A673 (cell line): ENCODE results near the gene LCN15. TPM values are rescaled to one million over a fixed set of nuclear protein-coding genes. Genes with fewer than 3 reads are reported as not detected.

Experiments
- BruUV-seq: library from RNA; stranded (reverse); fragments of 400-500 nt; replicated peaks from 2 replicates; lab custom pipeline; 2021; lab: Mats Ljungman, UMichigan
- CTCF ChIA-PET: fragments of 300-600 bp; sonication (Branson Sonifier 250); formaldehyde crosslinking; loops from one replicate; lab custom pipeline; 2022; ENCODE audit warnings: antibody characterized with exemption; lab: Charles Lee
- POLR2A ChIA-PET: fragments of 300-600 bp; sonication (Branson Sonifier 250); formaldehyde crosslinking; loops from one replicate; lab custom pipeline; 2022; ENCODE audit warnings: antibody characterized with exemption; ENCODE audit not compliant: low non-redundant PET; lab: Charles Lee
- DNase-seq: peaks from one replicate; pipeline ENCODE4 v3.0.0-alpha.2; 2015; ENCODE audit warnings: low spot score
- H3K27ac ChIP-seq: fragments of 200-600 bp; sonication (generic); 2 replicates; pipeline ENCODE4 v1.5.1; 2016; ENCODE audit warnings: mixed run types, low read depth, mild to moderate bottlenecking, mixed read lengths, antibody characterized with exemption, low read length; ENCODE audit not compliant: poor library complexity, severe bottlenecking
- H3K27me3 ChIP-seq: fragments of 200-600 bp; sonication (generic); replicated peaks from 2 replicates; pipeline ENCODE4 v1.6.1; 2017; ENCODE audit warnings: mixed run types, low read depth, mild to moderate bottlenecking, mixed read lengths, antibody characterized with exemption, low read length; ENCODE audit not compliant: insufficient read depth, poor library complexity
- H3K36me3 ChIP-seq: fragments of 200-600 bp; sonication (generic); 2 replicates; pipeline ENCODE4 v1.6.1; 2016; ENCODE audit warnings: mixed run types, mild to moderate bottlenecking, mixed read lengths, antibody characterized with exemption, low read length; ENCODE audit not compliant: insufficient read depth, poor library complexity, severe bottlenecking
- H3K4me1 ChIP-seq: fragments of 200-600 bp; sonication (generic); 2 replicates; pipeline ENCODE4 v1.6.1; 2017; ENCODE audit warnings: mixed run types, mild to moderate bottlenecking, mixed read lengths, antibody characterized with exemption, low read length; ENCODE audit not compliant: insufficient read depth, poor library complexity, severe bottlenecking
- H3K4me3 ChIP-seq: fragments of 200-600 bp; sonication (generic); 2 replicates; pipeline ENCODE4 v1.5.1; 2016; ENCODE audit warnings: low read depth, mixed run types, mild to moderate bottlenecking, mixed read lengths, low read length; ENCODE audit not compliant: poor library complexity, severe bottlenecking
- H3K9me3 ChIP-seq: fragments of 200-600 bp; sonication (generic); 2 replicates; pipeline ENCODE4 v1.6.1; 2016; ENCODE audit warnings: mixed run types, low read depth, mild to moderate bottlenecking, mixed read lengths, antibody characterized with exemption, low read length; ENCODE audit not compliant: poor library complexity, severe bottlenecking
- CTCF ChIP-seq: fragments of 300-800, 200-600 bp; sonication (generic); conservative IDR thresholded peaks from 2 replicates; pipeline ENCODE4 v1.5.1; 2017; ENCODE audit warnings: low read depth, mild to moderate bottlenecking, antibody characterized with exemption, low read length, moderate library complexity, mixed read lengths
- EZH2 ChIP-seq: fragments of 200-600 bp; sonication (generic); IDR thresholded peaks from 2 replicates; pipeline ENCODE4 v1.6.1; 2017; ENCODE audit warnings: borderline replicate concordance, low read depth, mild to moderate bottlenecking, mixed read lengths, antibody characterized with exemption, low read length; ENCODE audit not compliant: poor library complexity, severe bottlenecking
- intact Hi-C: fragments of 100-400 bp; cut with micrococcal nuclease; formaldehyde crosslinking; loops from one replicate; pipeline ENCODE4 v1.10.0; 2022; ENCODE audit not compliant: unreplicated experiment
- total RNA-seq: library from RNA; stranded (reverse); gene quantifications from 2 replicates; pipeline ENCODE4 v1.2.3, GENCODE V29; 2021

The LCN15 gene
- total RNA-seq, 1 experiment from 2014 or later = not detected

- Histone ChIP-seq H3K9me3 (peaks cover 7% of the 10 kb centered on the region), H3K27me3 (no peaks in the 10 kb centered on the region), H3K4me3 (no peak overlapping the region), H3K27ac (no peak overlapping the region), H3K36me3 (no peaks in the 10 kb centered on the region), H3K4me1 (no peaks in the 10 kb centered on the region)
- no peak for DNase-seq
- BruUV-seq = no TSS peak
- TF ChIP-seq CTCF (no peak), EZH2 (no peak)
- POLR2A ChIA-PET = no interaction called here
- CTCF ChIA-PET = no interaction called here
- intact Hi-C loops = no loop called here
Observed at GRCh38 chr9:136751244-136751643, 13.1 kb downstream of the LCN15 start.

- peaks cover 7% of the 10 kb centered on the region for H3K9me3 ChIP-seq
- intact Hi-C loops = no loop called here
- POLR2A ChIA-PET = no interaction called here
Observed at GRCh38 chr9:136750526-136750925, 13.8 kb downstream of the LCN15 start.

GRCh38 chr9:136748666-136749611 is 15.4 kb downstream of the LCN15 start:
- intact Hi-C loops = no loop called here
- ChIA-PET POLR2A (no interaction called here), CTCF (no interaction called here)
- no TSS peak for BruUV-seq
- DNase-seq = no peak
- no peak overlapping the region for H3K27ac ChIP-seq
- H3K9me3 ChIP-seq = peaks cover 7% of the 10 kb centered on the region
- no peak overlapping the region for H3K4me3 ChIP-seq
- no peaks in the 10 kb centered on the region for H3K27me3 ChIP-seq
- TF ChIP-seq EZH2 = no peak
- no peak for TF ChIP-seq CTCF
- no peaks in the 10 kb centered on the region for H3K4me1 ChIP-seq
- no peaks in the 10 kb centered on the region for H3K36me3 ChIP-seq

More at GRCh38 chr9:136750526-136750925, 13.8 kb downstream of the LCN15 start:
- no peak overlapping the region for H3K27ac ChIP-seq
- no peaks in the 10 kb centered on the region for H3K27me3 ChIP-seq
- H3K36me3 ChIP-seq = no peaks in the 10 kb centered on the region
- no TSS peak for BruUV-seq
- DNase-seq = no peak
- H3K4me1 ChIP-seq = no peaks in the 10 kb centered on the region
- TF ChIP-seq CTCF (no peak), EZH2 (no peak)
- CTCF ChIA-PET = interaction anchor here (0.7 kb wide), 1 partner anchor 10 kb away, joined by 3 read pairs; no protein-coding TSS in a partner anchor
- no peak overlapping the region for H3K4me3 ChIP-seq
